A673 (cell line): ENCODE data around the gene EFHC1. TPM values are rescaled to one million over a fixed set of nuclear protein-coding genes. Genes with fewer than 3 reads are reported as not detected.

Experiments
- BruUV-seq: library from RNA; stranded (reverse); fragments of 400-500 nt; replicated peaks from 2 replicates; lab custom pipeline; 2021; lab: Mats Ljungman, UMichigan
- CTCF ChIA-PET: fragments of 300-600 bp; sonication (Branson Sonifier 250); formaldehyde crosslinking; loops from one replicate; lab custom pipeline; 2022; ENCODE audit warnings: antibody characterized with exemption; lab: Charles Lee
- POLR2A ChIA-PET: fragments of 300-600 bp; sonication (Branson Sonifier 250); formaldehyde crosslinking; loops from one replicate; lab custom pipeline; 2022; ENCODE audit warnings: antibody characterized with exemption; ENCODE audit not compliant: low non-redundant PET; lab: Charles Lee
- DNase-seq: peaks from one replicate; pipeline ENCODE4 v3.0.0-alpha.2; 2015; ENCODE audit warnings: low spot score
- H3K27ac ChIP-seq: fragments of 200-600 bp; sonication (generic); 2 replicates; pipeline ENCODE4 v1.5.1; 2016; ENCODE audit warnings: mixed run types, low read depth, mild to moderate bottlenecking, mixed read lengths, antibody characterized with exemption, low read length; ENCODE audit not compliant: poor library complexity, severe bottlenecking
- H3K27me3 ChIP-seq: fragments of 200-600 bp; sonication (generic); replicated peaks from 2 replicates; pipeline ENCODE4 v1.6.1; 2017; ENCODE audit warnings: mixed run types, low read depth, mild to moderate bottlenecking, mixed read lengths, antibody characterized with exemption, low read length; ENCODE audit not compliant: insufficient read depth, poor library complexity
- H3K36me3 ChIP-seq: fragments of 200-600 bp; sonication (generic); 2 replicates; pipeline ENCODE4 v1.6.1; 2016; ENCODE audit warnings: mixed run types, mild to moderate bottlenecking, mixed read lengths, antibody characterized with exemption, low read length; ENCODE audit not compliant: insufficient read depth, poor library complexity, severe bottlenecking
- H3K4me1 ChIP-seq: fragments of 200-600 bp; sonication (generic); 2 replicates; pipeline ENCODE4 v1.6.1; 2017; ENCODE audit warnings: mixed run types, mild to moderate bottlenecking, mixed read lengths, antibody characterized with exemption, low read length; ENCODE audit not compliant: insufficient read depth, poor library complexity, severe bottlenecking
- H3K4me3 ChIP-seq: fragments of 200-600 bp; sonication (generic); 2 replicates; pipeline ENCODE4 v1.5.1; 2016; ENCODE audit warnings: low read depth, mixed run types, mild to moderate bottlenecking, mixed read lengths, low read length; ENCODE audit not compliant: poor library complexity, severe bottlenecking
- H3K9me3 ChIP-seq: fragments of 200-600 bp; sonication (generic); 2 replicates; pipeline ENCODE4 v1.6.1; 2016; ENCODE audit warnings: mixed run types, low read depth, mild to moderate bottlenecking, mixed read lengths, antibody characterized with exemption, low read length; ENCODE audit not compliant: poor library complexity, severe bottlenecking
- CTCF ChIP-seq: fragments of 300-800, 200-600 bp; sonication (generic); conservative IDR thresholded peaks from 2 replicates; pipeline ENCODE4 v1.5.1; 2017; ENCODE audit warnings: low read depth, mild to moderate bottlenecking, antibody characterized with exemption, low read length, moderate library complexity, mixed read lengths
- EZH2 ChIP-seq: fragments of 200-600 bp; sonication (generic); IDR thresholded peaks from 2 replicates; pipeline ENCODE4 v1.6.1; 2017; ENCODE audit warnings: borderline replicate concordance, low read depth, mild to moderate bottlenecking, mixed read lengths, antibody characterized with exemption, low read length; ENCODE audit not compliant: poor library complexity, severe bottlenecking
- intact Hi-C: fragments of 100-400 bp; cut with micrococcal nuclease; formaldehyde crosslinking; loops from one replicate; pipeline ENCODE4 v1.10.0; 2022; ENCODE audit not compliant: unreplicated experiment
- total RNA-seq: library from RNA; stranded (reverse); gene quantifications from 2 replicates; pipeline ENCODE4 v1.2.3, GENCODE V29; 2021

Gene EFHC1
- total RNA-seq, 1 experiment from 2014 or later: 16.9 TPM

GRCh38 chr6:52503323-52503747 lies 83.2 kb downstream of the EFHC1 start:
- no TSS peak for BruUV-seq
- H3K4me3 ChIP-seq: no peak overlapping the region
- TF ChIP-seq CTCF (no peak), EZH2 (no peak)
- H3K27me3 ChIP-seq: no peaks in the 10 kb centered on the region
- no peak for DNase-seq
- H3K27ac ChIP-seq: no peak overlapping the region
- H3K4me1 ChIP-seq: no peaks in the 10 kb centered on the region
- POLR2A ChIA-PET: no interaction called here
- intact Hi-C loops: no loop called here
- CTCF ChIA-PET: no interaction called here
- no peaks in the 10 kb centered on the region for H3K36me3 ChIP-seq
- no peaks in the 10 kb centered on the region for H3K9me3 ChIP-seq

GRCh38 chr6:52503851-52504781 lies 84.0 kb downstream of the EFHC1 start:
- CTCF ChIA-PET: no interaction called here
- Histone ChIP-seq H3K36me3 (no peaks in the 10 kb centered on the region), H3K27ac (no peak overlapping the region), H3K4me3 (no peak overlapping the region), H3K4me1 (no peaks in the 10 kb centered on the region), H3K9me3 (no peaks in the 10 kb centered on the region), H3K27me3 (no peaks in the 10 kb centered on the region)
- POLR2A ChIA-PET: no interaction called here
- intact Hi-C loops: no loop called here
- no peak for DNase-seq
- BruUV-seq: no TSS peak
- TF ChIP-seq EZH2 (no peak), CTCF (no peak)

GRCh38 chr6:52504782-52505136 lies 84.6 kb downstream of the EFHC1 start:
- intact Hi-C loops: no loop called here
- no peaks in the 10 kb centered on the region for H3K27me3 ChIP-seq
- ChIA-PET POLR2A (no interaction called here), CTCF (no interaction called here)
- no TSS peak for BruUV-seq
- H3K9me3 ChIP-seq: no peaks in the 10 kb centered on the region
- no peaks in the 10 kb centered on the region for H3K36me3 ChIP-seq
- no peak for DNase-seq
- no peak for TF ChIP-seq CTCF
- no peak for TF ChIP-seq EZH2
- H3K4me1 ChIP-seq: peaks cover under 1% of the 10 kb centered on the region
- H3K4me3 ChIP-seq: no peak overlapping the region
- H3K27ac ChIP-seq: no peak overlapping the region
